BE2C (cell line): ENCODE measurements around the gene S100A13.

ENCODE experiments used
- DNase-seq: peaks from one replicate; pipeline ENCODE4 v3.0.0-alpha.2; 2020
- H3K27me3 ChIP-seq: fragments of 250-450 bp; sonication (Bioruptor Pico); 2 replicates; pipeline ENCODE4 v1.5.1; 2020; ENCODE audit warnings: mild to moderate bottlenecking
- H3K36me3 ChIP-seq: fragments of 250-450 bp; sonication (Bioruptor Pico); 2 replicates; pipeline ENCODE4 v1.5.1; 2020; ENCODE audit warnings: mild to moderate bottlenecking
- H3K4me1 ChIP-seq: fragments of 250-450 bp; sonication (Bioruptor Pico); 2 replicates; pipeline ENCODE4 v1.5.1; 2020
- H3K4me3 ChIP-seq: 2 replicates; pipeline ENCODE4 v1.5.1; 2011; ENCODE audit warnings: low read depth, low read length
- H3K9me3 ChIP-seq: fragments of 250-450 bp; sonication (Bioruptor Pico); 2 replicates; pipeline ENCODE4 v1.5.1; 2020
- CTCF ChIP-seq: IDR thresholded peaks from 2 replicates; pipeline ENCODE4 v1.5.1; 2012; ENCODE audit warnings: mild to moderate bottlenecking, low read depth, low read length

Gene S100A13

DNA sequence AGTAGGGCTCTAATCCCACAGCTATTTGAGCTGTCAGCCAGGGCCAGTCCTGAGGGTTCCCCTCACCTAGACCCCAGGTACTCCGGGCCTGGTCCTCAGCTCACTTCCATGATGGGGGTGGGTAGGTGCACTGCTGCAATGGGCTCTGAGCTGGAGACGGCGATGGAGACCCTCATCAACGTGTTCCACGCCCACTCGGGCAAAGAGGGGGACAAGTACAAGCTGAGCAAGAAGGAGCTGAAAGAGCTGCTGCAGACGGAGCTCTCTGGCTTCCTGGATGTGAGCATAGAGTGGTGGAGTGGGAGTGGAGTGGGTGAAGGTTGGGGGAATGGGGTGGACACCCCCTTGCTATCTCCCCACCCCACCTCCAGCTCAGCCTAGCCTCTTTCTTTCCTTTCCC lies 3.1 kb upstream of the S100A13 start:
- no peak for TF ChIP-seq CTCF

DNA sequence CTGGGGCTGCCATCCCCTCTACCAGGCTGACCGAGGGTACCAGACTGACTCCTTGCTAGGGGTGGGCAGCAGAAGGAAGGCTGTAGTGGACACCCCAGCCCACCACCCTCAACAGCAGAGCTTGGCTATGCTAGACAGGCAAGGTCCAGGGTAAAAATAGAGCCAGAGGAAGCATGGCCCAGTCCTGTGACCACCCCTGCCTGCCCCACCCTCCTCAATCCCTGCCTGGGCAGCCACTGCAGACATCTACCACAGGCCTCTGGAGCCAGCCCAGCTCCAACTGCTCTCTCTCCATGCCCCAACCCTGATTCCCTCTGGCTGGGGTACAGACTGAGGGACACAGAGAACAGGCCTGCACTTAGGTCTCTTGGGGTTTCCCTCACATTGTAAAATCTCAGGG lies 2.7 kb upstream of the S100A13 start:
- DNase-seq: no peak
- Histone ChIP-seq H3K4me1 (peaks cover 9% of the 10 kb centered on the region), H3K9me3 (no peaks in the 10 kb centered on the region), H3K4me3 (no peak overlapping the region), H3K36me3 (peaks cover 4% of the 10 kb centered on the region), H3K27me3 (no peaks in the 10 kb centered on the region)
- no peak for TF ChIP-seq CTCF

More for the DNA sequence above, 3.1 kb upstream of the S100A13 start:
- DNase-seq: no peak
- H3K4me3 ChIP-seq: no peak overlapping the region
- peaks cover 9% of the 10 kb centered on the region for H3K4me1 ChIP-seq
- no peaks in the 10 kb centered on the region for H3K9me3 ChIP-seq
- H3K36me3 ChIP-seq: peaks cover 8% of the 10 kb centered on the region
- H3K27me3 ChIP-seq: no peaks in the 10 kb centered on the region

DNA sequence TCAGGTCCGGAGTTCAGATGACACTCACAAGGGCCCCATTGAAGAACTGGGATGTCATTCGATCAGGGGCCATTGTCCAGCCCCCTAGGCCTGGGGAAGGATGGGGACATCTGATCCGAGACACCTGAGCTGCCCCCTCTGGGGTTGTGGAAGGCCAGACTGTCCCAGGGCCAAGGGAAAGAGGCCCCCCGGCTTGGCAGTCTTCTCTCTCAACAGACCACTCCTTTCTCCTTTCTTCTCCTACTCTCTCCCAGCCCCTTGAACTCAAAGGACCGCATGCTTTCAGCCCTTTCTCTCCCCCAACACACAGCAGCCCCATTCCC lies 2.0 kb upstream of the S100A13 start:
- no peaks in the 10 kb centered on the region for H3K9me3 ChIP-seq
- H3K4me3 ChIP-seq: no peak overlapping the region
- H3K36me3 ChIP-seq: 0 out of 2 replicates have a peak, but pooled peaks cover 2% of the 10 kb centered on the region
- TF ChIP-seq CTCF: no peak
- DNase-seq: no peak
- peaks cover 9% of the 10 kb centered on the region for H3K4me1 ChIP-seq
- H3K27me3 ChIP-seq: no peaks in the 10 kb centered on the region

GRCh38 chr1:153628638-153629342 lies 1.5 kb upstream of the S100A13 start:
- H3K36me3 ChIP-seq: no peaks in the 10 kb centered on the region
- no peak for TF ChIP-seq CTCF
- no peaks in the 10 kb centered on the region for H3K9me3 ChIP-seq
- H3K27me3 ChIP-seq: no peaks in the 10 kb centered on the region
- no peak for DNase-seq
- no peak overlapping the region for H3K4me3 ChIP-seq
- peaks cover 9% of the 10 kb centered on the region for H3K4me1 ChIP-seq

DNA sequence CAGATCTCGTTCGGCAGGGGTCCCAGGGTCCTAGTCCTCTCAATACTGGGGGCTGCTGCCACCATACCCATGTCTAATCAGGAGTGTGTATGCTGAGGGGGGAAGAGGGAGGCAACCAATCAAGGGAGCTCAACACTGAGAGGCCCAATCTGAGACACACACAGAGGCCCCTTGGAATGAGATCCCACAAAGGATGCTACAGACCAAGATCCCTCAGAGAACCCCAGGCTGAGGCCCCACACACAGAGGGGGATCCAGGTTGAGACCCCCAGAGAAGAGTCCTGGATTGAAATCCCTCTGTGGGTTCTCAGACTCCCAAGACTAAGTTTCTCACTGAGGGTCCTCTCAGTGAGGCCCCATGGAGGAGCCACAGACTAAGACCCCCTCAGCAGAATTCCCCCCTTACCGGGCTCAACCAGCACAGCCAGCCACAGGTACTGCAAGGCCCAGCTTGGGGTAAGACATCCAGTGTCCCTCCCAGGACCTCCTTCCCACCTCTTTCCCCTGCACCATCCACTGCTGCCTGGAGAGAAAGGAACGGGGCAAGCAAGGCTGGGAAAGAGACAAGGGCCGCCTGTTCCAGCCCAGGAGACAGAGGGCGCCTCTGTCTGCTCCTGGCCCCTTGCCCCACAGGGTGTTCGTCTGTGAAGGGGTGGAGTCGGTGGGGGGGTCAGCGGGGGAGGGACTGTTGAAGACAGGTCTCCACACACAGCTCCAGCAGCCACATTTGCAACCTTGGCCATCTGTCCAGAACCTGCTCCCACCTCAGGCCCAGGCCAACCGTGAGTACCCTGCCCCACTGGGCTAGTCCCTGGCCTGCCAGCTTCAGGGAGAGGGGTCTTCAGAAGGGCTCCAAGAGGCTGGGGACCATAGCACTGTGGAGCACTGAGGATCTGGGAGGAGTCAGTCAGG lies 666 bp upstream of the S100A13 start, which contains the start of gene S100A1:
Gene S100A1, plus strand, starts transcription at position 720 of the 912 bp plus-strand sequence. CDS start 2,088 bp downstream, outside the sequence.
- H3K4me1 ChIP-seq: peaks cover 9% of the 10 kb centered on the region
- no peak for TF ChIP-seq CTCF
- no peaks in the 10 kb centered on the region for H3K27me3 ChIP-seq
- no peak for DNase-seq
- no peak within 1 kb of the TSS for H3K4me3 ChIP-seq
- H3K9me3 ChIP-seq: no peaks in the 10 kb centered on the region
- no peaks in the 10 kb centered on the region for H3K36me3 ChIP-seq
